GM12873 (cell line): ENCODE data around the gene CNOT3.

Source experiments
- CTCF ChIP-seq: IDR thresholded peaks from 2 replicates; pipeline ENCODE4 v1.5.1; 2012; ENCODE audit warnings: low read depth, mild to moderate bottlenecking, moderate library complexity, low read length, control low read depth; ENCODE audit not compliant: insufficient read depth; ENCODE audit errors: missing control alignments

CNOT3 gene

GRCh38 chr19:54114340-54115108 lies 23.0 kb upstream of the CNOT3 start:
- TF ChIP-seq CTCF, result no peak

- TF ChIP-seq CTCF, result no peak
Observed at GRCh38 chr19:54115109-54116063, 22.2 kb upstream of the CNOT3 start, which contains the start of the genes PRPF31 and TFPT. PRPF31 (plus strand) TSS chr19:54115754; CDS start chr19:54118279, 2,525 bp downstream. TFPT (minus strand) TSS chr19:54115657; CDS start chr19:54115269, 388 bp downstream.

GRCh38 chr19:54121259-54121658 lies 16.3 kb upstream of the CNOT3 start:
- no peak for TF ChIP-seq CTCF

- TF ChIP-seq CTCF, result no peak
Observed at GRCh38 chr19:54123682-54124081, 13.9 kb upstream of the CNOT3 start.

GRCh38 chr19:54124393-54124792 lies 13.2 kb upstream of the CNOT3 start:
- TF ChIP-seq CTCF, result no peak

- no peak for TF ChIP-seq CTCF
Observed at GRCh38 chr19:54125713-54126112, 11.8 kb upstream of the CNOT3 start.
